ENCODE results near the gene TMPRSS11E. TPM values are rescaled to one million over a fixed set of nuclear protein-coding genes. Genes with fewer than 3 reads are reported as not detected.
"Not testable (repeated sequence)": the region's sequence is repeated elsewhere in the genome, so short reads cannot be mapped to it uniquely, and the experiment has no call there.

TMPRSS11E gene
- total RNA-seq, result under 1 TPM in 1 of 2 donors, not detected in 1; 0.11 TPM

- DNase-seq (ENCODE audit: low spot score in 2 of 2) (no peak), ATAC-seq (peak in 1 of 2 donors; percentile 36)
- H3K9me3 Mint-ChIP-seq, result no peaks in the 10 kb centered on the region
- peaks cover 0 to 7% of the 10 kb centered on the region in 2 donors for H3K36me3 Mint-ChIP-seq
- H3K27ac Mint-ChIP-seq, result no peak within 1 kb of the TSS
Measured at GRCh38 chr4:68447201-68447600, at the start of gene TMPRSS11E. Gene TMPRSS11E, plus strand, starts transcription at chr4:68447463. Its CDS starts 50 bp downstream, at chr4:68447513.

GRCh38 chr4:68399306-68399705 lies 48.0 kb upstream of the TMPRSS11E start:
- ATAC-seq (no peak), DNase-seq (ENCODE audit: low spot score in 2 of 2) (no peak)
- Mint-ChIP-seq H3K27ac (no peak overlapping the region), H3K9me3 (no peaks in the 10 kb centered on the region), H3K36me3 (peaks cover 0 to 3% of the 10 kb centered on the region in 2 donors)

GRCh38 chr4:68401231-68401630 lies 46.0 kb upstream of the TMPRSS11E start:
- no peak for DNase-seq (ENCODE audit: low spot score in 2 of 2)
- ATAC-seq, result no peak
- Mint-ChIP-seq H3K27ac (no peak overlapping the region), H3K9me3 (no peaks in the 10 kb centered on the region), H3K36me3 (no peaks in the 10 kb centered on the region)

- DNase-seq (ENCODE audit: low spot score in 2 of 2) (no peak), ATAC-seq (no peak)
- H3K36me3 Mint-ChIP-seq, result no peaks in the 10 kb centered on the region
- no peaks in the 10 kb centered on the region for H3K9me3 Mint-ChIP-seq
- peak overlapping the region in 1 of 2 donors; percentile 81 for H3K27ac Mint-ChIP-seq
Measured at GRCh38 chr4:68404153-68404552, 43.1 kb upstream of the TMPRSS11E start.

- H3K36me3 Mint-ChIP-seq; H3K27ac Mint-ChIP-seq; ATAC-seq; H3K9me3 Mint-ChIP-seq; DNase-seq (ENCODE audit: low spot score in 2 of 2): not testable (repeated sequence)
Measured at GRCh38 chr4:68405718-68406478, 41.4 kb upstream of the TMPRSS11E start.

GRCh38 chr4:68406479-68406859 lies 40.8 kb upstream of the TMPRSS11E start:
- H3K36me3 Mint-ChIP-seq, result no peaks in the 10 kb centered on the region
- DNase-seq (ENCODE audit: low spot score in 2 of 2), result no peak
- H3K27ac Mint-ChIP-seq, result no peak overlapping the region
- H3K9me3 Mint-ChIP-seq, result no peaks in the 10 kb centered on the region
- no peak for ATAC-seq

GRCh38 chr4:68407015-68407867 lies 40.0 kb upstream of the TMPRSS11E start:
- not testable (repeated sequence) for H3K36me3 Mint-ChIP-seq; H3K9me3 Mint-ChIP-seq; DNase-seq (ENCODE audit: low spot score in 2 of 2); H3K27ac Mint-ChIP-seq; ATAC-seq

GRCh38 chr4:68407868-68408190 lies 39.4 kb upstream of the TMPRSS11E start:
- ATAC-seq (no peak), DNase-seq (ENCODE audit: low spot score in 2 of 2) (no peak)
- no peak overlapping the region for H3K27ac Mint-ChIP-seq
- H3K9me3 Mint-ChIP-seq, result no peaks in the 10 kb centered on the region
- no peaks in the 10 kb centered on the region for H3K36me3 Mint-ChIP-seq

GRCh38 chr4:68410149-68410548 lies 37.1 kb upstream of the TMPRSS11E start:
- ATAC-seq (no peak), DNase-seq (ENCODE audit: low spot score in 2 of 2) (no peak)
- H3K27ac Mint-ChIP-seq, result no peak overlapping the region
- H3K9me3 Mint-ChIP-seq, result no peaks in the 10 kb centered on the region
- H3K36me3 Mint-ChIP-seq, result no peaks in the 10 kb centered on the region

- H3K27ac Mint-ChIP-seq, result no peak overlapping the region
- H3K9me3 Mint-ChIP-seq, result no peaks in the 10 kb centered on the region
- H3K36me3 Mint-ChIP-seq, result no peaks in the 10 kb centered on the region
- DNase-seq (ENCODE audit: low spot score in 2 of 2) (no peak), ATAC-seq (no peak)
Measured at GRCh38 chr4:68410643-68411042, 36.6 kb upstream of the TMPRSS11E start.

GRCh38 chr4:68412031-68412430 lies 35.2 kb upstream of the TMPRSS11E start:
- H3K36me3 Mint-ChIP-seq; H3K27ac Mint-ChIP-seq; DNase-seq (ENCODE audit: low spot score in 2 of 2); H3K9me3 Mint-ChIP-seq: not testable (repeated sequence)
- peak in 1 of 2 donors; percentile 67 for ATAC-seq

- H3K9me3 Mint-ChIP-seq, result peaks cover 5 to 6% of the 10 kb centered on the region in 2 donors
- H3K36me3 Mint-ChIP-seq, result peaks cover 0 to 10% of the 10 kb centered on the region in 2 donors
- no peak for ATAC-seq
- DNase-seq (ENCODE audit: low spot score in 2 of 2), result no peak
- no peak overlapping the region for H3K27ac Mint-ChIP-seq
Measured at GRCh38 chr4:68416591-68416990, 30.7 kb upstream of the TMPRSS11E start.

- ATAC-seq (no peak), DNase-seq (ENCODE audit: low spot score in 2 of 2) (no peak)
- H3K27ac Mint-ChIP-seq, result peak overlapping the region in 1 of 2 donors; percentile 40
- peaks cover 5 to 7% of the 10 kb centered on the region in 2 donors for H3K9me3 Mint-ChIP-seq
- H3K36me3 Mint-ChIP-seq, result peaks cover 5 to 7% of the 10 kb centered on the region in 2 donors
Measured at GRCh38 chr4:68426516-68426915, 20.7 kb upstream of the TMPRSS11E start.

GRCh38 chr4:68430337-68430736 lies 16.9 kb upstream of the TMPRSS11E start:
- Mint-ChIP-seq H3K9me3 (peaks cover 0 to 3% of the 10 kb centered on the region in 2 donors), H3K27ac (no peak overlapping the region), H3K36me3 (no peaks in the 10 kb centered on the region)
- ATAC-seq (no peak), DNase-seq (ENCODE audit: low spot score in 2 of 2) (no peak)

- Mint-ChIP-seq H3K9me3 (no peaks in the 10 kb centered on the region), H3K36me3 (no peaks in the 10 kb centered on the region), H3K27ac (no peak overlapping the region)
- DNase-seq (ENCODE audit: low spot score in 2 of 2), result no peak
- ATAC-seq, result no peak
Measured at GRCh38 chr4:68432320-68432719, 14.9 kb upstream of the TMPRSS11E start.

- Mint-ChIP-seq H3K9me3 (no peaks in the 10 kb centered on the region), H3K36me3 (no peaks in the 10 kb centered on the region), H3K27ac (no peak overlapping the region)
- ATAC-seq, result no peak
- no peak for DNase-seq (ENCODE audit: low spot score in 2 of 2)
Measured at GRCh38 chr4:68433582-68433981, 13.7 kb upstream of the TMPRSS11E start.

- H3K36me3 Mint-ChIP-seq, result no peaks in the 10 kb centered on the region
- ATAC-seq (no peak), DNase-seq (ENCODE audit: low spot score in 2 of 2) (no peak)
- H3K9me3 Mint-ChIP-seq, result no peaks in the 10 kb centered on the region
- no peak overlapping the region for H3K27ac Mint-ChIP-seq
Measured at GRCh38 chr4:68434277-68434676, 13.0 kb upstream of the TMPRSS11E start.

Data from activated naive CD4-positive, alpha-beta T cell treated with anti-CD3 and anti-CD28 coated beads, Interleukin-2, amount 50 U/mL, for 72 hours (primary cell).